KMS-11 (cell line): Measurements from ENCODE around the gene GYPE.
"Not testable (repeated sequence)": the region's sequence is repeated elsewhere in the genome, so short reads cannot be mapped to it uniquely, and the experiment has no call there.

ENCODE experiments used
- H2AFZ ChIP-seq: fragments of 200-600 bp; sonication (generic); 2 replicates; pipeline ENCODE4 v1.6.1; 2016; ENCODE audit warnings: antibody characterized with exemption, mixed run types, low read depth
- H3K27ac ChIP-seq: fragments of 200-600 bp; sonication (generic); 2 replicates; pipeline ENCODE4 v1.6.1; 2016; ENCODE audit warnings: mild to moderate bottlenecking, mixed run types
- H3K27me3 ChIP-seq: fragments of 200-600 bp; sonication (generic); 2 replicates; pipeline ENCODE4 v1.6.1; 2017; ENCODE audit warnings: mild to moderate bottlenecking, low read depth, mixed run types, moderate library complexity; ENCODE audit not compliant: insufficient read depth
- H3K36me3 ChIP-seq: fragments of 200-600 bp; sonication (generic); 2 replicates; pipeline ENCODE4 v1.6.1; 2017; ENCODE audit warnings: mild to moderate bottlenecking, mixed run types; ENCODE audit not compliant: insufficient read depth
- H3K4me1 ChIP-seq: fragments of 200-600 bp; sonication (generic); 2 replicates; pipeline ENCODE4 v1.6.1; 2016; ENCODE audit warnings: mild to moderate bottlenecking, low read depth, mixed run types; ENCODE audit not compliant: poor library complexity, severe bottlenecking
- H3K4me2 ChIP-seq: fragments of 200-600 bp; sonication (generic); 2 replicates; pipeline ENCODE4 v1.7.0; 2016; ENCODE audit warnings: mild to moderate bottlenecking, mixed run types
- H3K4me3 ChIP-seq: fragments of 200-600 bp; sonication (generic); IDR thresholded peaks from 2 replicates; pipeline ENCODE4 v1.6.1; 2017; ENCODE audit warnings: low read depth, low read length, mixed read lengths; ENCODE audit not compliant: insufficient read depth
- H3K79me2 ChIP-seq: fragments of 200-600 bp; sonication (generic); 2 replicates; pipeline ENCODE4 v1.6.1; 2016; ENCODE audit warnings: low read depth, mixed run types; ENCODE audit not compliant: insufficient read depth
- H3K9ac ChIP-seq: fragments of 200-600 bp; sonication (generic); 2 replicates; pipeline ENCODE4 v1.6.1; 2016; ENCODE audit warnings: mild to moderate bottlenecking, mixed run types
- H4K20me1 ChIP-seq: fragments of 200-600 bp; sonication (generic); 2 replicates; pipeline ENCODE4 v1.6.1; 2016; ENCODE audit warnings: mild to moderate bottlenecking, mixed run types; ENCODE audit not compliant: insufficient read depth
- CTCF ChIP-seq: fragments of 200-600 bp; sonication (generic); conservative IDR thresholded peaks from 2 replicates; pipeline ENCODE4 v1.6.1; 2017; ENCODE audit warnings: low read depth, mild to moderate bottlenecking, antibody characterized with exemption, low read length, moderate library complexity, mixed read lengths

GYPE gene

DNA sequence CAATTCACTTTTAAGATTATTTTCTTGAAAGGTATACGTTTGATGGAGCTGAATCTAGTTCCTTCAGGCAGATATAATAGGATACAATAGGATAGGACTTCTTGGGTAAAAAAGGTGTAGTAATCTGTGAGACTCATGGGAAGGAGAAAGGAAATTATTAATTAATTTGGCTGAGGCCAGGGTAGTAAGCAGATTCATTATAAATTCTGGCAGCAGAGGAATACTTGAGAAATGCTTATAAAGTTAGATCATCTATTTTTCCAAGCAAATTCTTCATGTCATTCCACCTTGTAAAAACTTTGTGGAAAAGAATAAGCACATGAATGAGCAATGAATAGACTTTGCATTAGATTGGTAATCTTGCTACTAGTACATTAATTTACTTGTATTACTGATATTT is 46.9 kb downstream of the GYPE start:
- H3K9ac ChIP-seq: no peak overlapping the region
- H3K27me3 ChIP-seq: no peaks in the 10 kb centered on the region
- no peak for TF ChIP-seq CTCF
- H3K4me1 ChIP-seq: no peaks in the 10 kb centered on the region
- H3K4me3 ChIP-seq: no peak overlapping the region
- H3K36me3 ChIP-seq: no peaks in the 10 kb centered on the region
- H3K79me2 ChIP-seq: no peaks in the 10 kb centered on the region
- H3K27ac ChIP-seq: no peak overlapping the region
- H3K4me2 ChIP-seq: no peak overlapping the region
- no peak overlapping the region for H2AFZ ChIP-seq
- no peaks in the 10 kb centered on the region for H4K20me1 ChIP-seq

GRCh38 chr4:143857391-143858336 is 47.7 kb downstream of the GYPE start:
- H2AFZ ChIP-seq, H3K79me2 ChIP-seq, H3K4me1 ChIP-seq, H3K4me2 ChIP-seq, H4K20me1 ChIP-seq, H3K4me3 ChIP-seq, H3K27ac ChIP-seq, H3K27me3 ChIP-seq, H3K9ac ChIP-seq, H3K36me3 ChIP-seq: not testable (repeated sequence)

DNA sequence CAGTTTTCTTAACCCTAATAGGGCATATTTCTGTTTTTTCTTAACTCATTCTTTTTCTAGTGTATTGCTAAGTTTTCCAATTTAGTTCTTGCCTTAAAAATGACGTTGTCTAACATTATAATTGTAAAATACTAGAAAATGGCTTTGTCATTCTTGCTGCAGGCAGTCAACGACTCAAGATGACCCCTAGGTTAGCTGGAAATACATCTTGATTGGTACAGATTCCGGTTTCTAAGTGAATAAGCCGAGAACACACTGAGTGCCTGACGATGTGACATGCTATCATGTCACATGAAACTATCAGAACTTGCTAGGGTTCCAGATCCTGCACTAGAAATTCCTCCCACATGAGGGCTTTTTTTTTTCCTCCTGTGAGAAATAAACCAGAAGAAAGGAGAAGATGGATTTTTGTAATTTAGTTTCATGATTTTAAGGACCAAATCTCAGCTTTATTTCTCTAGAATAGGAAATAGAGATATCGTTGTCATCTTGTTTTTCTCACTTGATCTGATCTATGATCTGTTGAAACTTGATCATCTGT is 49.3 kb downstream of the GYPE start:
- H2AFZ ChIP-seq, H3K4me3 ChIP-seq: not testable (repeated sequence)

GRCh38 chr4:143854645-143855044 is 50.7 kb downstream of the GYPE start:
- H3K4me2 ChIP-seq, H3K79me2 ChIP-seq, H4K20me1 ChIP-seq, H3K9ac ChIP-seq, H3K27ac ChIP-seq, H3K27me3 ChIP-seq, H3K4me1 ChIP-seq, H3K4me3 ChIP-seq, H3K36me3 ChIP-seq, H2AFZ ChIP-seq: not testable (repeated sequence)

More for the DNA sequence above, 49.3 kb downstream of the GYPE start:
- H4K20me1 ChIP-seq, H3K36me3 ChIP-seq, H3K79me2 ChIP-seq, H3K9ac ChIP-seq, H3K4me2 ChIP-seq, H3K27me3 ChIP-seq, H3K27ac ChIP-seq, H3K4me1 ChIP-seq: not testable (repeated sequence)

DNA sequence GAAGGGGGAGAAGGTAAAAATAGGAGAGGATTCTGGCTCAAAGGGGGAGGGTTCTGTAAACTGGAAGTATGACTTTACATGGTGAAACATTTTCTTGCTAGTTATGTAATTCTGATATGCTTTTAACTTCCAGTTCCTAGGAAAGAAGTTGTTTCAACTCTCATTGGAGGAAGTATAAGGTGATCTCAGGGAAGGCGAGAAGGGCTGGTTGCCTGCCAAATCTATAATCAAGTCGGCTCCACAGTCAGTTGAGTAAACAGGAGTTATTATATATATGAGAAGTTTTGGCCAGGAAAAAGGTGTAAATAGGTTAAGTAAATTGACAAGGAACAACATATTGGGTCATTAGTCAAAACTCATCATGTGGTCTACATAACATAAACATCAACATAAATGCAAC is 56.1 kb downstream of the GYPE start:
- not testable (repeated sequence) for H3K9ac ChIP-seq, H3K4me2 ChIP-seq, H3K36me3 ChIP-seq, H3K79me2 ChIP-seq, H3K27ac ChIP-seq, H4K20me1 ChIP-seq, H3K27me3 ChIP-seq, H3K4me1 ChIP-seq, H2AFZ ChIP-seq, H3K4me3 ChIP-seq

DNA sequence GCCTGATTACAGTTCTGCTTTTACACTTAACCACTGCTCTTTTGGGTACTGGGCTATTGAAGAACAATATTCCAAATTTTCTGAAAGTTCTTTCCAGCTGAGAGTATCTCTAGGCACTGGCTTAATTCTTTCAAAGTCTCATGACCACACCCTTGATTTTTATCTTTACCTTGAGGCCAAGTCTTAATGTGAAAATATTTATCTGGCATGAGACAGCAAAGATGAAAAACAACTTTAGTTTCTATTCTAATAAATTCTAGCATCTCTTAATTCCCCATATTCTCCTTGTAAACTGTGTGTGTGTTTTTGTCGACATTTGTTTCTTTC is 61.9 kb downstream of the GYPE start:
- not testable (repeated sequence) for H3K79me2 ChIP-seq, H3K4me3 ChIP-seq, H3K27ac ChIP-seq, H2AFZ ChIP-seq, H4K20me1 ChIP-seq, H3K27me3 ChIP-seq, H3K36me3 ChIP-seq, H3K4me2 ChIP-seq, H3K9ac ChIP-seq, H3K4me1 ChIP-seq

DNA sequence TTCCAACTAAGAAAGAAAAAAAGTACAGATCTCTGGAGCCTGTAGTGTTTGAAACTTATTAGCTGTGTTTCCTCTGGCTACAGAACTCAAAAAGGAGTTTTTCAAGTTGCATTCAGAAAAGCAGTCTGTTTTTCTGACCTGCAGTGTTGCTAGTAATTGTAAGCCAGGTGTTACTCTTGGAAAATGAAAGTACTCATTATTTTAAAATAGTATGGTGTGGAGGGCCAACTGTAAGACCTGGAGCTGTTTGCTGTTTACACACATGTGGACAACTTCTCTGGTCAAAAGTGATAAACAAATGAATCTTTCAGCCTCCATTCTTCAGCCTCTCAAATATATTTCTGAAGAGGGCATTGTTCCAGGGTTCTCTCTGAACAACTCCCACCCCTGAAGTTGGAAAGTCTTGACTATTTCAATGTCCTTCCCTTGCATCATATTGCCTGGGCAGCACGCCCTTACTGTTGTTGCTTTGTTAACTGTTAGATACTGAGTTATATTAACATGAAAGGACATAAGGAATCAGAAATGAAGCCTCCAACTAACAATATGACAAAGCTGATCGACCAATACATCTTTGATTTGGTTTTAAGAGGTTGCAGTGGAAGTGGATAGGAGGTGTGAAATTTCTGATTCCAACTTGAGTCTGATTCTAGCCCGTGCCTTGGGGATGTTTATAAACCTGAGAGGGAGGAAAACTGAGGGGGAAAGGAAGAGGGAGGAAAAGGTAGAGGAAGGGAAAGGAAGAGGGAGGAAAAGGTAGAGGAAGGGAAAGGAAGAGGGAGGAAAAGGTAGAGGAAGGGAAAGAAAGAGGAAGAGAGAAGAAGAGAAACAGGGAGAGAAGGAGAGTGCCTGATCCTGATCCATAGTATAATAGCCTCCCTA is 62.5 kb downstream of the GYPE start:
- not testable (repeated sequence) for H3K79me2 ChIP-seq, H3K27ac ChIP-seq, H4K20me1 ChIP-seq, H3K9ac ChIP-seq, H3K4me3 ChIP-seq, H3K4me2 ChIP-seq, H3K4me1 ChIP-seq, H2AFZ ChIP-seq, H3K36me3 ChIP-seq, H3K27me3 ChIP-seq

DNA sequence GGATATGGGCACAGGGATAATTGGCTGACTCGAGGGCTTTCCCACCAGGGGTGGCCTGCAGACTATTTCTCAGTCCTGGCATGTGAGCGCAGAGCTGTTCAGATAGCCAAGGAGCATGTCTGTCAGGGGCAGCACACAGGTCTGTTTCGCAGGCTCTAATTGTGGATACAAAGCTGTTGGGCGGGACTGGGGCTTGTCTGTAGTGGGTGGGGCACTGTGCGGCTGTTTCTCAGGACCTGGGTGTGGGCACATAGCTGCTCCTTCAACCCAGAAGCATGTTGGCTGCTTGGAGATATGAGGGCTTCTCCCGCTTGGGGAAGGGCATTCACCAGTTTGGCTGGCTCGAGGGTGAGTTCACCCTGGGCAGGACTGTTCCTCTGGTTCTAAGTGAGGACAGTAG is 65.9 kb downstream of the GYPE start:
- not testable (repeated sequence) for H3K4me2 ChIP-seq, H4K20me1 ChIP-seq, H2AFZ ChIP-seq, H3K27ac ChIP-seq, H3K4me3 ChIP-seq, H3K27me3 ChIP-seq, H3K36me3 ChIP-seq, H3K9ac ChIP-seq, H3K4me1 ChIP-seq, H3K79me2 ChIP-seq

GRCh38 chr4:143834196-143834595 is 71.2 kb downstream of the GYPE start:
- H3K9ac ChIP-seq, H3K27ac ChIP-seq, H3K27me3 ChIP-seq, H3K4me1 ChIP-seq, H3K4me3 ChIP-seq, H2AFZ ChIP-seq, H3K79me2 ChIP-seq, H3K4me2 ChIP-seq, H4K20me1 ChIP-seq, H3K36me3 ChIP-seq: not testable (repeated sequence)
